ENCODE results near the gene PRDM11.

PRDM11 gene

DNA sequence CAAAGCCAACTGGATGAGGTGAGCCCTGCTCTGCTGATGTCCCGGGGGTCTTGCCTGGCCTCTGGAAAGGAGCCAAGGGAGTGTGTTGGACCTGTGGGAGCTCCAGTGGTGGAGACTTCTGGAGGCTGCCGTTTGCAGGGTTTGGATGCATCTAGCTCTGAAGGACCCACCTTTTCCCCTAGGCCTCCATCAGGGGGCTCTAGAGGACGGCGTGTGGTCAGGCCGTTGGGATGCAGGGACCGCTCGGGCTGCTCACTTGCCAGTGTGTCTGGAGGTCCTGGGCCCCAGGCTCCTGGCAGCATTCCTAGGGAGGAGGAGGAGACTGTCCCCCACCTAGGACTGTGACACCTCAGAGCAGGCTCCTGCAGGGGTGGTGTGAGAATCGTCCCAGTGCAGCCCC is 58.3 kb downstream of the PRDM11 start:
- no peak for DNase-seq (ENCODE audit: low read depth)
- TF ChIP-seq, protein P1, sequence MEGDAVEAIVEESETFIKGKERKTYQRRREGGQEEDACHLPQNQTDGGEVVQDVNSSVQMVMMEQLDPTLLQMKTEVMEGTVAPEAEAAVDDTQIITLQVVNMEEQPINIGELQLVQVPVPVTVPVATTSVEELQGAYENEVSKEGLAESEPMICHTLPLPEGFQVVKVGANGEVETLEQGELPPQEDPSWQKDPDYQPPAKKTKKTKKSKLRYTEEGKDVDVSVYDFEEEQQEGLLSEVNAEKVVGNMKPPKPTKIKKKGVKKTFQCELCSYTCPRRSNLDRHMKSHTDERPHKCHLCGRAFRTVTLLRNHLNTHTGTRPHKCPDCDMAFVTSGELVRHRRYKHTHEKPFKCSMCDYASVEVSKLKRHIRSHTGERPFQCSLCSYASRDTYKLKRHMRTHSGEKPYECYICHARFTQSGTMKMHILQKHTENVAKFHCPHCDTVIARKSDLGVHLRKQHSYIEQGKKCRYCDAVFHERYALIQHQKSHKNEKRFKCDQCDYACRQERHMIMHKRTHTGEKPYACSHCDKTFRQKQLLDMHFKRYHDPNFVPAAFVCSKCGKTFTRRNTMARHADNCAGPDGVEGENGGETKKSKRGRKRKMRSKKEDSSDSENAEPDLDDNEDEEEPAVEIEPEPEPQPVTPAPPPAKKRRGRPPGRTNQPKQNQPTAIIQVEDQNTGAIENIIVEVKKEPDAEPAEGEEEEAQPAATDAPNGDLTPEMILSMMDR (IDR thresholded peaks at IDR 0.05; ENCODE audit: low read depth, low read length, missing control alignments), result peak; percentile 17
- no peak overlapping the region for H3K4me3 ChIP-seq (ENCODE audit: low read depth, low read length)
- in situ Hi-C loops (cut with HindIII; ENCODE audit: low sequenced_read_pairs), result no loop called here

DNA sequence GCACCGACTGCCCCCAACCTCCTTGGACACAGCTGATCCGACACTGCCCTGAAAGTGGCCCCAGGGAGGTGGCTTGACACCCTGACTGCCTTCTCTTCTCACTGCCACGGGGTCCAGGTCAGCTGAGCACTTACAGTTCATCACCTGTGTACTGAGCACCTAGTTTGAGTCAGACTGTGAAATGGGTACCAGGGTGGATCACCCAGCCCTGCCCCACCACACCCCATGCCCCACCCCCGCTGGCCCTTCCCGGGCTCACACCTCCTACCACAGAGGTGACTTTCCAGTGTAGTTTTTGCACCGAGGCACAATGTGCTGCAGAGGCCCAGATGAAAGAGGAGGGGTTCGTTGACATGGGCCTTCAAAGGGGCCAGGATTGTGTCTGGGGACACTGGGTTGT is 59.5 kb downstream of the PRDM11 start:
- in situ Hi-C loops (cut with HindIII; ENCODE audit: low sequenced_read_pairs), result no loop called here
- H3K4me3 ChIP-seq (ENCODE audit: low read depth, low read length), result no peak overlapping the region
- TF ChIP-seq, protein P1 (IDR thresholded peaks at IDR 0.05; ENCODE audit: low read depth, low read length, missing control alignments), result no peak
- DNase-seq (ENCODE audit: low read depth), result no peak

DNA sequence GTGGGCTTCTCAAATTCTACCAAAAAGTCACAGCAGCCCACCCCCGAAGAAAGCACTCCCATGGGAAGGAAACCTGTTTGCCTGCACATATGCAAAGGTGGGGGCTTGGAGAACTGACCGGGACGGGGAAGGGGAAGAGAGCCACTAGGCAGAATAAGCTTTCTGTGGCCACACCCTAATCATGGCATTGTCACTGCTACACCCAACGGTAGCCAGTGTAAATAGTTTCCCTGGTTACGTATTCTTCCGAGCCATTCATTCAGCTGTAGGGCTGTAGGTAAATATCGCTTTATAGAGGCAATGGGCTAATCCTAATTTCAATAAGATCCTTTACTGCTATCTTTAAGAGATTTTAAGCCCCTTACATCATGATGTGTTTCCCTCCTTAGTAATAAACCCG is 61.7 kb downstream of the PRDM11 start:
- TF ChIP-seq, protein P1 (IDR thresholded peaks at IDR 0.05; ENCODE audit: low read depth, low read length, missing control alignments), result no peak
- in situ Hi-C loops (cut with HindIII; ENCODE audit: low sequenced_read_pairs), result no loop called here
- H3K4me3 ChIP-seq (ENCODE audit: low read depth, low read length), result no peak overlapping the region
- DNase-seq (ENCODE audit: low read depth), result no peak

DNA sequence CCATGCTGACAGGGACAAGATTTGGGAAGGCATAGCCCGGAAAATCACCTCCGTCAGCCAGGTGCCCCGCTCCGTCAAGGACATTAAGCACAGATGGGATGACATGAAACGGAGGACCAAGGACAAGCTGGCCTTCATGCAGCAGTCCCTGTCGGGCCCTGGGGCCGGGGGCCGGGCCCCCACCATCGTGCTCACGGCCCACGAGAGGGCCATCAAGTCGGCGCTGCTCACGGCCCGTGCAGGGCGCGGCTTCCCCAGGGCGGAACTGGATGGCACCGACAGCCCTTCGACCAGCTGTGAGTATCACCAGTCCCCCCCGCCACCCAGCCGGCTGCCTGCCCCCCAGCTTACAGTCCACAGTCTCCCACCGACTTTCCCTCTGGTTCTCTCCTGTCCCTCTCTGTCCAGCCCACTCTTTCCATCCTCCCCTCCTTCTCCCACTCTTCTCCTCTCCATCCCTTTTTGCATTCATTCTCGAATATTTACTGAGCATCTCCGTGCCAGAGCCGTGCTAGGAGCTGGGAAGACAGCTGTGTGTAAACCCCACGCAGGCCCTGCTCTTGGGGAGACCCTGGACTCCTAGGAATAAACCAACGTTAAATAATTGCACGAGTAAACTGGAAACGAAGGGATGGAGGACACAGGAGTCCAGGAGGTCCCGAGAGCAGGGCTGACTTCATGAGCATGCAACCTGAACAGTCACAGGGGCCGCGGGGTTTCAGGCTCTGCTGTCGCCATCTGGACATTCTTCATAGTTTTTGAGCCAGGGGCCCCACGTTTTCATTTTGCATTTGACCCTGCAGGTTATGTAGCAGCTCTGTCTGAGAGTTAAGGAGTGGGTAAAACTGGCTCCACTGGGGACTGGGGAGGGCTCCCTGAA is 62.8 kb downstream of the PRDM11 start:
- in situ Hi-C loops (cut with HindIII; ENCODE audit: low sequenced_read_pairs), result no loop called here
- TF ChIP-seq, protein P1 (IDR thresholded peaks at IDR 0.05; ENCODE audit: low read depth, low read length, missing control alignments), result no peak
- H3K4me3 ChIP-seq (ENCODE audit: low read depth, low read length), result no peak overlapping the region
- DNase-seq (ENCODE audit: low read depth), result no peak

DNA sequence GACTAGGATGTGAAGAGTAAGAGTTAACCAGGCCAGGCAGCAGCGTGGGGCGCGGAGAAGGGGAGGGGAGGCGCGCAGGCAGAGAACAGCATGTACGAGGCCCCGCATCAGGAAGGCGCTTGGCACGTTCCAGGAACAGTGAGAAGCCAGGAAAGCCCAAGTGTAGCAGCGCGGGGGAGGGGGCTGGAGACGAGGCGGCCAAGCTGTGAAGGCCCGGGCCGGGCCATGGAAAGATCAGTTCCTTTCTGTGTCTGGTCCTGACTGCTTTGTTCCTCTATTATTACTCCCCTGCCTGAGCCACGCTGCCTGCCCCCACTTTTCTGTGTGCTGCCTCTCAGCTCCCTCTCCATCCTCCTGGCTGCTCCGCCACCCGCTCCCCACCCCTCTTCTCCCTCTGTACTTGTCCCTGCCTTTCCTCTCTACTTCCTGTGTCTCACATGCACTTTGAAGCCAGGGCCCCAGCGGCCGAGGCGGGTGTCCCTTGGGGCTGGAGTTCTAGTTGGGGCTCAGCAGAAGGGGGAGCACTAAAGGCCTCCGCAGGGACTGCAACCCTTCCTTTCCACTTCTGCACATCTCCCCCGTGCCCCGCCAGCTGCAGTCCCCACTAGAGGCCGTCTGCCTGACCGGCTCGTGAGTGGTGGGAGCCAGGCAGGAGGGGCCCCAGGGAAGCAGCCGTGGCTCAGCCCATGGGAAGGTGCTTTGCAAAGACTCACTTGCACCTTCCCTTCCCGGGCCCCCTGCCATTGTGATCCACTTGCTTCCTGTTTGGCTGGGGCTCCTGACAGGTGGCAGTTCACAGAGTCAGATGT is 63.7 kb downstream of the PRDM11 start:
- H3K4me3 ChIP-seq (ENCODE audit: low read depth, low read length), result no peak overlapping the region
- peak; percentile 5 for DNase-seq (ENCODE audit: low read depth)
- TF ChIP-seq, protein P1 (IDR thresholded peaks at IDR 0.05; ENCODE audit: low read depth, low read length, missing control alignments), result no peak
- in situ Hi-C loops (cut with HindIII; ENCODE audit: low sequenced_read_pairs), result no loop called here

DNA sequence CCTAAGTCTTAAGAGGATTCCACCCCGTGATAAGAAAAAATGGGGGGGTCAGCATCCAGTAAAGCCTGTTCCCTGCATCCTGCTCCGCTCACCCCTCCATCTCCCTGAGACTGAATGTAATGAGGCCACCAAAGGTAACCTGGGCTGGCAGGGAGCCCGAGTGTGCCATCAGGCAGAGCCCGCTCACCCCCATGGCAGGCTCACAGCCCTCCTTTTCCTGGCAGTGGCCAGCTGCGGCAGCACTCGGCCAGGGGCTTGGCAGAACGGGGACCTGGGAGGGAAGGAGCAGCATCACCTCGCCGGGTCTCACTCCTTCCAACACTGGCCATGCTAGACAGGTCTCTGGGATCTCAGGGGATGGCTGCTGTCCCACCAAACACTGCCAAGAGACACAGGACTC is 64.4 kb downstream of the PRDM11 start:
- in situ Hi-C loops (cut with HindIII; ENCODE audit: low sequenced_read_pairs), result no loop called here
- DNase-seq (ENCODE audit: low read depth), result no peak
- no peak overlapping the region for H3K4me3 ChIP-seq (ENCODE audit: low read depth, low read length)
- TF ChIP-seq, protein P1 (IDR thresholded peaks at IDR 0.05; ENCODE audit: low read depth, low read length, missing control alignments), result no peak

Data from astrocyte of the cerebellum (primary cell).